Left lung (tissue), 10 donors: Measurements from ENCODE around the gene LIMK2. TPM values are rescaled to one million over a fixed set of nuclear protein-coding genes. Genes with fewer than 3 reads are reported as not detected.
"Not testable (repeated sequence)": the region's sequence is repeated elsewhere in the genome, so short reads cannot be mapped to it uniquely, and the experiment has no call there.

Experiments
- ATAC-seq: fragments of 200-7000 bp; cut with Tn5 transposase; one replicate; pipeline ENCODE4 v1.9.1; 2020; ENCODE audit warnings: moderate library complexity
- DNase-seq, 4 donors: peaks; one replicate each; pipeline ENCODE4 v3.0.0-alpha.2; 2013 to 2020
- H3K27ac ChIP-seq, 2 donors: fragments of 200-600 bp; sonication (generic) in 1 of 2; one replicate each; pipeline versions ENCODE4 v1.5.0 to v1.8.0; 2020 to 2021
- H3K27me3 ChIP-seq, 2 donors: fragments of 200-600 bp; sonication (generic) in 1 of 2; one replicate each; pipeline versions ENCODE4 v1.5.0 to v1.8.0; 2020 to 2021
- H3K36me3 ChIP-seq, 2 donors: fragments of 200-600 bp; sonication (generic) in 1 of 2; one replicate each; pipeline versions ENCODE4 v1.5.0 to v1.8.0; 2020 to 2021
- H3K4me1 ChIP-seq, 2 donors: fragments of 200-600 bp; one replicate each; pipeline ENCODE4 v1.8.0; 2021
- H3K4me3 ChIP-seq, 2 donors: fragments of 200-600 bp; sonication (generic) in 1 of 2; one replicate each; pipeline versions ENCODE4 v1.5.0 to v1.8.0; 2020 to 2021; ENCODE audit warnings: mild to moderate bottlenecking in 1 of 2
- H3K9me3 ChIP-seq, 2 donors: fragments of 200-600 bp; sonication (generic) in 1 of 2; one replicate each; pipeline versions ENCODE4 v1.5.0 to v1.8.0; 2020 to 2021
- intact Hi-C, 2 donors: fragments of 100-400 bp; cut with DNase I; formaldehyde crosslinking; loops; one replicate each; pipeline versions ENCODE4 v1.11.2 to v1.14.2; 2022
- polyA plus RNA-seq, 6 donors: library from polyadenylated mRNA; unstranded; fragments of 120-200 nt; gene quantifications; one replicate each; pipeline ENCODE4 v1.2.1, GENCODE V29; 2013; ENCODE audit not compliant: insufficient read length in 6 of 6
- total RNA-seq, 2 donors: library from RNA; stranded (reverse); fragmentation: NEBNext Ultra II Directional; extraction: Animal tissue kit (Norgen Biotek cat#: 25700); gene quantifications; one replicate each; pipeline ENCODE4 v1.2.1, GENCODE V29; 2021
- TF ChIP-seq, protein P1 (sequence below), 2 donors: fragments of 200-600 bp; sonication (generic) in 1 of 2; IDR thresholded peaks; one replicate each; pipeline versions ENCODE4 v1.5.0 to v1.8.0; 2021; ENCODE audit warnings: antibody characterized with exemption in 2 of 2
- donor health status: DM: no; HTN: yes; CAD: no.
- donor health status: DM: no; HTN: no; CAD: no.

Gene LIMK2
- total and polyA plus RNA-seq, 8 donors = 47.4 to 87.6 (median 53.6) TPM

DNA sequence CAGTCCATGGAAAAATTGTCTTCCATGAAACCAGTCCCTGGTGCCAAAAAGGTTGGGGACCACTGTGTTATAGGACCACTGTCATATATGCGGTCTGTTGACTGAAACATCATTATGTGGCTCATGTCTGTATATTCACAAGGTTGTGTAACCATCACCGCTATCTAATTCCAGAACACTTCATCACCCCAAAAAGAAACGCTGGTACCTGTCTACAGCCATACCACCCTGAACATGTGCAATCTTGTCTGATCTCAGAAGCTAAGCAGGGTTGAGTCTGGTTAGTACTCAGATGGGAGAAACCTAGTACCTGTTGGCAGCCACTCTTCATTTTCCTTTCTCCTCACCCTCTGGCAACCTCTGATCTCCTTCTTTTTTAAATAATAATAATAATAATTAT lies 93.1 kb downstream of the LIMK2 start:
- Histone ChIP-seq H3K36me3 (no peaks in the 10 kb centered on the region), H3K27me3 (no peaks in the 10 kb centered on the region), H3K27ac (no peak overlapping the region), H3K4me1 (peaks cover 0 to 15% of the 10 kb centered on the region in 2 donors), H3K4me3 (no peak overlapping the region), H3K9me3 (no peaks in the 10 kb centered on the region)
- ATAC-seq (no peak), DNase-seq (no peak)
- TF ChIP-seq, protein P1, sequence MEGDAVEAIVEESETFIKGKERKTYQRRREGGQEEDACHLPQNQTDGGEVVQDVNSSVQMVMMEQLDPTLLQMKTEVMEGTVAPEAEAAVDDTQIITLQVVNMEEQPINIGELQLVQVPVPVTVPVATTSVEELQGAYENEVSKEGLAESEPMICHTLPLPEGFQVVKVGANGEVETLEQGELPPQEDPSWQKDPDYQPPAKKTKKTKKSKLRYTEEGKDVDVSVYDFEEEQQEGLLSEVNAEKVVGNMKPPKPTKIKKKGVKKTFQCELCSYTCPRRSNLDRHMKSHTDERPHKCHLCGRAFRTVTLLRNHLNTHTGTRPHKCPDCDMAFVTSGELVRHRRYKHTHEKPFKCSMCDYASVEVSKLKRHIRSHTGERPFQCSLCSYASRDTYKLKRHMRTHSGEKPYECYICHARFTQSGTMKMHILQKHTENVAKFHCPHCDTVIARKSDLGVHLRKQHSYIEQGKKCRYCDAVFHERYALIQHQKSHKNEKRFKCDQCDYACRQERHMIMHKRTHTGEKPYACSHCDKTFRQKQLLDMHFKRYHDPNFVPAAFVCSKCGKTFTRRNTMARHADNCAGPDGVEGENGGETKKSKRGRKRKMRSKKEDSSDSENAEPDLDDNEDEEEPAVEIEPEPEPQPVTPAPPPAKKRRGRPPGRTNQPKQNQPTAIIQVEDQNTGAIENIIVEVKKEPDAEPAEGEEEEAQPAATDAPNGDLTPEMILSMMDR (IDR thresholded peaks at IDR 0.05) = no peak
- intact Hi-C loops = no loop called here

DNA sequence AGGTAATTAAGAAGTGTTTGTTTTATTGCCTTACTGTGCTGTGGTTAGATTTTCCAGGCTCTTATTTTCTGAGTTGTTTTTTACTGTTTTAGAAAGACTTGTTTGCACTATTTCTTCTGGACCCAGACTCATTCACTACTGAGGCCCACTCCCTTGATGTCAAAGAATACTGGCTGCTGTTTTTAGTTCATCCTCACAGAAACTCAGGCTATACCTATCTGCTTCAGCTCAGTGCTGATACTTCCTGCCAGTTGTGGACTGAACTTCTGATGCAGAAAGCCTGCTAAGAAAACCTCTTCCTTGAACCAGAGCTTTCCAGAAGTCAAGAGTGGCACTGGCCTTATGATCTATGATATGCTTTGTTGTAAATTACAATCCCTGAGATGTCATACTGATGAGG lies 96.1 kb downstream of the LIMK2 start:
- Histone ChIP-seq H3K4me1 (peaks cover 0 to 3% of the 10 kb centered on the region in 2 donors), H3K36me3 (no peaks in the 10 kb centered on the region), H3K9me3 (no peaks in the 10 kb centered on the region), H3K4me3 (no peak overlapping the region), H3K27me3 (no peaks in the 10 kb centered on the region), H3K27ac (no peak overlapping the region)
- TF ChIP-seq, protein P1 (IDR thresholded peaks at IDR 0.05) = no peak
- intact Hi-C loops = no loop called here
- DNase-seq (no peak), ATAC-seq (no peak)

DNA sequence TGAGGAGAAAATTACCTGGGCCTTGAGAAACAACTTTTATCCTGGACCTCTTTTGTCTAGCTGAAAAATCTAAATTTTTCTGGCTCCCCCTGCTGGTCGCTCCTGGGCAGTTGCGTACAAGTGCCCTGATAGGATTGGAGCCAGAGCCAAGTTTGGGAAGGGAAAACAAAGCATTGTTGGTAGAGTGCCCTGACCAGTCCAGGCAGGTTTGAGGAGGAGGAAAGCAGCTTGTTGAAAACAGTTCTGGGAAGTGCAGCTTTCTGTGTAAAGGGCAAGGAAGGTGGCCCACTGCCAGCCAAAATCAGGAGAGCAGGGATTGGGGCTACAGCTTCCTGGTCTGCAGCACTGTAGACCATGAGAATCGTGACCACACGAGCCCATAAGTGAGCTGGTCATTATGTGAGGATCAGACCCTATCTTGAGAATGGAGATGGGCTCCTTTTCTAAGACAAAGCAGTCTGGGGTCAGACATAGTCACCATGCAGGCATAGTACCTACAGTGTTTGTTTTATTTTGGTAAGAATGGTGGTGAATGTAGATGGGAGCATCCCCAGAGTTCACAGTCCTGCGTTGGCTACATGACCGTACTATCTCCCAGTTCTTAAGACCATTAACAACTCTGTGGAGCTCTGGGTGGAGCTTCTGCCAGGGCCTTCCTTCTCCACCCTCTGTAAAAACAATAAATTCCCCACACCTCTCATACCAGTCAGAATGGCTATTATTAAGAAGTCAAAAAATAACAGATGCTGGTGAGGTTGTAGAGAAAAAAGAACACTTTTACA lies 101.5 kb downstream of the LIMK2 start:
- intact Hi-C loops = no loop called here

DNA sequence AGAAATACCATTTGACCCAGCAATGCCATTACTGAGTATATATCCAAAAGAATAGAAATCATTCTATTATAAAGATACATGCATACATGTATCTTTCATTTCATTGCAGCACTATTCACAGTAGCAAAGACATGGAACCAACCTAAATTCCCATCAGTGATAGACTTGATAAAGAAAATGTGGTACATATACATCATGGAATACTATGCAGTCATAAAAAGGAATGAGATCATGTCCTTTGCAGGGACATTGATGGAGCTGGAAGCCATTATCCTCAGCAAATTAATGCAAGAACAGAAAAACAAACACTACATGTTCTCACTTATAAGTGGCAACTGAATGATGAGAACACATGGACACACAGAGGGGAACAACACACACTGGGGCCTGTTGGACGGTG lies 102.1 kb downstream of the LIMK2 start:
- intact Hi-C loops, ATAC-seq, H3K27me3 ChIP-seq, H3K36me3 ChIP-seq, H3K9me3 ChIP-seq, DNase-seq, H3K4me3 ChIP-seq: not testable (repeated sequence)
- H3K27ac ChIP-seq = peak overlapping the region in 1 of 2 donors; percentile 70
- peaks cover 3 to 12% of the 10 kb centered on the region in 2 donors for H3K4me1 ChIP-seq

More for the DNA sequence above, 101.5 kb downstream of the LIMK2 start:
- Histone ChIP-seq H3K27me3 (no peaks in the 10 kb centered on the region), H3K9me3 (peaks cover 0 to 5% of the 10 kb centered on the region in 2 donors), H3K27ac (peak overlapping the region; percentile 60 to 70), H3K4me1 (peaks cover 3 to 12% of the 10 kb centered on the region in 2 donors), H3K4me3 (no peak overlapping the region), H3K36me3 (no peaks in the 10 kb centered on the region)
- TF ChIP-seq, protein P1 (IDR thresholded peaks at IDR 0.05) = peak; percentile 89 to 92
- ATAC-seq = peak; percentile 98
- peak in 3 of 4 donors; percentile 70 to 89 (median 81) for DNase-seq

DNA sequence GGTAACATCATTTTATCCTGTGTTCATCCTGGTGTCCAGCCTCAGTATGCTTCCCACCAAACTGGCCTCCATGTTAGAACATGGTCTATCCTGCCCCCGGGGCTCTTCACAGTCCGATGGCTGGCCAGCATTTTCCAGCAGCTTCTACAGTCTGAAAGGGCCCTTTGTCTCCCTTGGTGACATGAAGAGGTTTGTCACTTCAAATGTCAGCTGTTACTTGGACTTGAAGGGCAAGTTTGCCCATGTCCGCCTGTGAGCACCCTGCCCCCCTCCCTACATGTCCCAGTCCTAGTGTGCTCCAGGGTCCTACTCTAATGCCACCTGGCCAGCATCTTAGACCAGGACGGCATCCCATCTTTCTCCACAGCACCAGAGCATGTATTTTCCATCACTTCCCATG lies 109.3 kb downstream of the LIMK2 start:
- intact Hi-C loops = no loop called here
- DNase-seq (peak in 3 of 4 donors; percentile 12 to 53 (median 41)), ATAC-seq (peak; percentile 66)
- H3K4me3 ChIP-seq = no peak overlapping the region
- H3K27ac ChIP-seq = no peak overlapping the region
- H3K27me3 ChIP-seq = no peaks in the 10 kb centered on the region
- peaks cover 0 to 13% of the 10 kb centered on the region in 2 donors for H3K36me3 ChIP-seq
- H3K4me1 ChIP-seq = no peaks in the 10 kb centered on the region
- TF ChIP-seq, protein P1 (IDR thresholded peaks at IDR 0.05) = no peak
- H3K9me3 ChIP-seq = no peaks in the 10 kb centered on the region
